Upper lobe of right lung (tissue), 1 donor: ENCODE data around the gene RASSF1. TPM values are rescaled to one million over a fixed set of nuclear protein-coding genes. Genes with fewer than 3 reads are reported as not detected.

ENCODE experiments used
- ATAC-seq: fragments of 200-7000 bp; cut with Tn5 transposase; one replicate; pipeline ENCODE4 v1.9.1; 2020; ENCODE audit warnings: mild to moderate bottlenecking, moderate library complexity
- DNase-seq: peaks from one replicate; pipeline ENCODE4 v3.0.0-alpha.2; 2020
- H3K27ac ChIP-seq: fragments of 200-600 bp; one replicate; pipeline ENCODE4 v1.8.0; 2022
- H3K27me3 ChIP-seq: fragments of 200-600 bp; one replicate; pipeline ENCODE4 v1.8.0; 2022; ENCODE audit warnings: mild to moderate bottlenecking
- H3K36me3 ChIP-seq: fragments of 200-600 bp; one replicate; pipeline ENCODE4 v1.8.0; 2022
- H3K4me1 ChIP-seq: fragments of 200-600 bp; one replicate; pipeline ENCODE4 v1.8.0; 2022
- H3K4me3 ChIP-seq: fragments of 200-600 bp; one replicate; pipeline ENCODE4 v1.8.0; 2022; ENCODE audit warnings: mild to moderate bottlenecking
- H3K9me3 ChIP-seq: fragments of 200-600 bp; one replicate; pipeline ENCODE4 v1.8.0; 2022
- intact Hi-C: fragments of 100-400 bp; cut with DNase I; formaldehyde crosslinking; loops from one replicate; pipeline ENCODE4 v1.11.0; 2022
- total RNA-seq: library from RNA; stranded (reverse); fragmentation: NEBNext Ultra II Directional; extraction: Animal tissue kit (Norgen Biotek cat#: 25700); gene quantifications from one replicate; pipeline ENCODE4 v1.2.1, GENCODE V29; 2021
- TF ChIP-seq, protein P1 (sequence below): fragments of 200-600 bp; IDR thresholded peaks from one replicate; pipeline ENCODE4 v1.8.0; 2022; ENCODE audit warnings: antibody characterized with exemption
- donor health status: DM: no; HTN: yes; CAD: no; lungs with severe emphysema.

RASSF1 gene
- total RNA-seq, 1 donor from 2014 or later = 39.1 TPM

- no peaks in the 10 kb centered on the region for H3K27me3 ChIP-seq
- no peak overlapping the region for H3K4me3 ChIP-seq
- H3K4me1 ChIP-seq = no peaks in the 10 kb centered on the region
- ATAC-seq = no peak
- DNase-seq = no peak
- TF ChIP-seq, protein P1, sequence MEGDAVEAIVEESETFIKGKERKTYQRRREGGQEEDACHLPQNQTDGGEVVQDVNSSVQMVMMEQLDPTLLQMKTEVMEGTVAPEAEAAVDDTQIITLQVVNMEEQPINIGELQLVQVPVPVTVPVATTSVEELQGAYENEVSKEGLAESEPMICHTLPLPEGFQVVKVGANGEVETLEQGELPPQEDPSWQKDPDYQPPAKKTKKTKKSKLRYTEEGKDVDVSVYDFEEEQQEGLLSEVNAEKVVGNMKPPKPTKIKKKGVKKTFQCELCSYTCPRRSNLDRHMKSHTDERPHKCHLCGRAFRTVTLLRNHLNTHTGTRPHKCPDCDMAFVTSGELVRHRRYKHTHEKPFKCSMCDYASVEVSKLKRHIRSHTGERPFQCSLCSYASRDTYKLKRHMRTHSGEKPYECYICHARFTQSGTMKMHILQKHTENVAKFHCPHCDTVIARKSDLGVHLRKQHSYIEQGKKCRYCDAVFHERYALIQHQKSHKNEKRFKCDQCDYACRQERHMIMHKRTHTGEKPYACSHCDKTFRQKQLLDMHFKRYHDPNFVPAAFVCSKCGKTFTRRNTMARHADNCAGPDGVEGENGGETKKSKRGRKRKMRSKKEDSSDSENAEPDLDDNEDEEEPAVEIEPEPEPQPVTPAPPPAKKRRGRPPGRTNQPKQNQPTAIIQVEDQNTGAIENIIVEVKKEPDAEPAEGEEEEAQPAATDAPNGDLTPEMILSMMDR = no peak
- no peak overlapping the region for H3K27ac ChIP-seq
- H3K36me3 ChIP-seq = peaks cover 3% of the 10 kb centered on the region
- intact Hi-C loops = no loop called here
- H3K9me3 ChIP-seq = no peaks in the 10 kb centered on the region
Observed at GRCh38 chr3:50383750-50384149, 43.1 kb upstream of the RASSF1 start.

DNA sequence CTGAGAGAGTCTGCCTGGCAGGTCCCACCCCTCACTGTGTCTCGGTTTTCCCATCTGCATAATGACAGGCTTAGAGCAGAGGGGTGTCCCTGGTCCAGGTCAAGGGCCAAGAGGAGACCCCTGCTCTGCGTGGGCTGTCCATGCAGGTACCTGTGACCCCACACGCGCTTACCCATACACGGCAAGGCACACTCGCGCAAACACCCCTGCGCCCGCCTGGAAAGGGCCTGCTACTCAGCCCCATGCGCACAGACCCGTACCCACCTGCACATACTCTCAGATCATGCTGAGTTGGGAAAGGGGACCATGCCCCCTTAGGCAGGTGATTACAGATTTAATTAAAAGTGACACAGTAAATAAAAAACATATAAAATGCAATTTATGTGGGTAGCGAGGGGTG, 42.1 kb upstream of the RASSF1 start:
- Histone ChIP-seq H3K36me3 (peaks cover 11% of the 10 kb centered on the region), H3K4me3 (no peak overlapping the region), H3K9me3 (no peaks in the 10 kb centered on the region), H3K4me1 (no peaks in the 10 kb centered on the region), H3K27me3 (no peaks in the 10 kb centered on the region), H3K27ac (no peak overlapping the region)
- DNase-seq = no peak
- intact Hi-C loops = no loop called here
- TF ChIP-seq, protein P1 = no peak
- ATAC-seq = no peak

GRCh38 chr3:50381383-50381782, 40.7 kb upstream of the RASSF1 start:
- Histone ChIP-seq H3K9me3 (no peaks in the 10 kb centered on the region), H3K36me3 (peaks cover 11% of the 10 kb centered on the region), H3K4me1 (no peaks in the 10 kb centered on the region), H3K27me3 (no peaks in the 10 kb centered on the region), H3K4me3 (no peak overlapping the region), H3K27ac (no peak overlapping the region)
- ATAC-seq (no peak), DNase-seq (no peak)
- intact Hi-C loops = no loop called here
- TF ChIP-seq, protein P1 = no peak

DNA sequence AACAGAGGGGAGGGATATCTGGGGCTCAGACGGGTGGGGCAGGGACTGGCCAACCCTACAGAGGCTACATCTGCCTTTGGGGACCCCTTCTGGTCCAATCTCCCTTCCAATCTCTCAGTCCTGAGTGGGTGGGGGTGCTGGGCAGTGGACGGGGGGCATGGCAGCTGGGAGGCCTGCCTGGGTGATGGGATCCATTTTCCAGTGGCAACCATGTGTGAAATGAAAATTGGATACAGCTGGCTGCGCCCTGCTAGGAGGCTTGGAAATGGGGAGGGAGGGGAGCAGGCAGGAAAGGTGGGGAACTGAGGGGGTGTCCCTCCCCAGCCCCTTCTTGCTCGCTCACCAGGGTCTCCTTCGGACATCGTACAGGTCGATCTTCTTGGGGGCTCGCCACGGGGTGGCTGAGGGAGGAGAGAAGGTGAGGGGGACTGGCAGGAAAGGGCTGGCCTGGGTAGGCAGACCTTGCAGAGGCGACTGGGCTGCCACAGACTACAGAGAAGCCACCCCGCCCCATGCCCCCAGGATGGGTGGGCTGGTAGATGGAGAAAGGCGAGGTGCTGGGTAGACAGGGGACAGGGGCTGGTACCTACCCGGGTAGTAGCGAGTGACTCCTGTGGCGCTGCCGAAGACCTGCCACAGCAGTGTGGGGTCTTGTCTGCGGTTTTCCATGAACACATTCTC, 39.9 kb upstream of the RASSF1 start:
- H3K36me3 ChIP-seq = peaks cover 11% of the 10 kb centered on the region
- H3K4me3 ChIP-seq = no peak overlapping the region
- H3K9me3 ChIP-seq = no peaks in the 10 kb centered on the region
- no peak overlapping the region for H3K27ac ChIP-seq
- intact Hi-C loops = no loop called here
- H3K4me1 ChIP-seq = no peaks in the 10 kb centered on the region
- ATAC-seq (no peak), DNase-seq (no peak)
- H3K27me3 ChIP-seq = no peaks in the 10 kb centered on the region
- TF ChIP-seq, protein P1 = no peak

DNA sequence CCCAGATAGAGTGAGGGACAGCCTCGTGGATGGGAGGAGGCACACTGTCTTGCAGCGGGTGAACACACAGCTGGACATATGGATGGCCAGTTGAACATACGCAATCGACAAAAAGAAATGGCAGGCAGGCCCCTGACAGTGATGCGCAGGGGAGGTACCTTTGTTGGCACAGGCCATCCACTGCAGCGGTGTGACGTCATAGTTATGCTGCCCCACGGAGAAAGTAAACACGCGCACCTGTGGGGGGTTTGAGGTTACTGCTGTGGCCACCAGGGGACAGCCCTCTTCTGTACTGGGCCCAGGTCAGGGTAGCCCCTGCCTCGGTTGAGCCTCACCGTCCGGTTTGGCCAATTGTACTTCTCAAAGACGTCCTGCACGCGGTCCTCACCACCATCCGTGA, 38.1 kb upstream of the RASSF1 start:
- no peak for ATAC-seq
- DNase-seq = no peak
- no peak overlapping the region for H3K4me3 ChIP-seq
- no peaks in the 10 kb centered on the region for H3K27me3 ChIP-seq
- no peaks in the 10 kb centered on the region for H3K4me1 ChIP-seq
- no peaks in the 10 kb centered on the region for H3K9me3 ChIP-seq
- TF ChIP-seq, protein P1 = no peak
- no peak overlapping the region for H3K27ac ChIP-seq
- H3K36me3 ChIP-seq = peaks cover 11% of the 10 kb centered on the region
- intact Hi-C loops = no loop called here

- no peak for ATAC-seq
- intact Hi-C loops = no loop called here
- no peaks in the 10 kb centered on the region for H3K4me1 ChIP-seq
- no peak for DNase-seq
- peaks cover 11% of the 10 kb centered on the region for H3K36me3 ChIP-seq
- H3K4me3 ChIP-seq = no peak overlapping the region
- H3K27ac ChIP-seq = no peak overlapping the region
- TF ChIP-seq, protein P1 = no peak
- H3K9me3 ChIP-seq = no peaks in the 10 kb centered on the region
- no peaks in the 10 kb centered on the region for H3K27me3 ChIP-seq
Observed at GRCh38 chr3:50378024-50378423, 37.4 kb upstream of the RASSF1 start.
